Limb (tissue), 2 donors: ENCODE measurements around the gene PBXIP1.
"Not testable (repeated sequence)": the region's sequence is repeated elsewhere in the genome, so short reads cannot be mapped to it uniquely, and the experiment has no call there.

ENCODE experiments used
- DNase-seq, 2 donors: peaks; one replicate each; pipeline ENCODE4 v3.0.0-alpha.2; 2016; ENCODE audit errors: extremely low spot score in 2 of 2

Gene PBXIP1

DNA sequence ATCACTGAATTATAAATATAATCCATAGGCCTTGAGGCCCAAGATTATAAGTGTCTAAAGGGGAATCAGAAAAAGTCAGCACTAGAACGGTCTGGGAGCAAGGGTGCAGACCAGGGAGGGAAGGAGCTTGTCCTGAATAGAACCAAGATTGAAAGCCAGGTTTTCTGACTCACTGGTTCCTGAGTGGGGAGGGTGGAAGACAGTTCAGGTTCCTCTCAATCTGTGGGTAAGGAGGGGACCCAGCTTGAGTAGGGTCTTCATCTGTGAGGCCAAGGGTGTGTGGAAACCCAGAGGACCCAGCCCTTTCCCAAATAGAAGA, 38.3 kb upstream of the PBXIP1 start:
- DNase-seq, result no peak

DNA sequence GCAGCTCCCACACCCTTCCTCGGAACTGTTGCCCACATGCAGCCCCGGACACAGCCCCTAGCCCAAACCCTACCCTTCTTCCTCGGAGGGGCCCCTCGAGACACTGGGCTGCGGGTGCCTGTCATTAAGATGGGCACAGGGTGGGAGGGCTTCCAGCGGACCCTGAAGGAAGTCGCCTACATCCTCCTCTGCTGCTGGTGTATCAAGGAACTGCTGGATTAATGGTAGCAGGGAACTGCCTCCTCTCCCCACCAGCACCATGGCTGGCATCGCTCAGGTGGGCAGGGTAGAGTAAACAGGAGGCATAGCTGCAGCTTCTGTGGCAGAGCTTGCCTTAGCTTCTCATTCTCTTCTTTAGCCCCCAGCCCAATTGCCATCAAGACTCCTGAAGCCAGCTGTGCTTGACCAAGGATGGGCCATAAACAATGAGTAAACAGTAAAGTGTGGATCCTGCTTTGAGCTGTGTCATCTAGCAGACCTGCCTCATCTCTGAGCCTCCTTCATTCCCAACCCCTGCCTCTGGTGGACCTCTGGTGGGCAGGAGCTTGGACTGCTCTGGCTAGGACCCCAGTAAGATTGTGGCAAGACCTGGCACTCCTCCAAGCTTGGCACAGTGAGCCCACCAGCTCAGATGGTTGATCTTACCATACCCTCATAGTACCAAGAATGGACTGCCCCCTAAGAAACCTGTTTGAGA, 37.8 kb upstream of the PBXIP1 start, which contains the start of gene LENEP:
Gene LENEP, plus strand, starts transcription at position 15 of the 697 bp plus-strand sequence. Its CDS starts 22 bp downstream, at position 37.
- DNase-seq, result no peak

DNA sequence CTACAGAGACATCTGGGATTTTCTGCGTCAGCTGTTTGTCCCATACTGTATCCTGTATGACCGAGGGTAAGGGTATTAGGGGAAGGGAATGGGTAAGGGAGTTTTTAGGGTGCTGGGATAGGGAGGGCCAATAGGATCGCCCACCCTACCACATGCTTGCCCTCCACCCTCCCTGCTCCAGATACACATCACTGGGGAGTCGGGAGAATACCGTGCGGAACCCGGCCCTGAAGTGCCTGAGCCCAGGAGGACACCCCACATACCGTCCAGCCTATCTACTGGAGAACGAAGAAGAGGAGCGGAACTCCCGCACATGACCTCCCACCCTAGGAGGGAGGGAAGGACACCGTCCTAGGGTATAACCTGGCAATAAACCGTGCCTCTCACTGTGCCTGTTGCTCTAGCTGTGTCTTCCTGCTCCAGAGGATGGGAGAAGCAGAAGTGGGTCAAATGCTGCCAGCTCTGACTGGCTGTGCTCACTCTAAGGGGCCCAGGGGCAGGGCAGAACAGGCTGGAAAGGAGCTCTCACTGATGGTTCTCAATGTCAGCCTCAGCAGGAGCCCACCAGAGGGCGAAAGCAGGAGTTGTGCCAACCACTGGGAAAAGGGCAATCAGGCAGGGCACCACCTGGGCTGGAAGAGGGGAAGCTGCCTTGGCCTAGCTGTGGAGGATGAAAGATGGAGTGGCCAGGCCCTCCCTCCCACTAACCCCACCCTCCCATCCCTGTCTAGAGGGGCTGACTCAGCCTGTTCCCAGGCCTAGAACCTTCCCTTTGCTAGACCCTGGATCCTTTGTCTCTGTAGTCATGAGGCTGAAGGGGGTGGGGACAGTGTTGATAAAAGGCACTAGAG, 37.0 kb upstream of the PBXIP1 start:
- DNase-seq, result no peak

DNA sequence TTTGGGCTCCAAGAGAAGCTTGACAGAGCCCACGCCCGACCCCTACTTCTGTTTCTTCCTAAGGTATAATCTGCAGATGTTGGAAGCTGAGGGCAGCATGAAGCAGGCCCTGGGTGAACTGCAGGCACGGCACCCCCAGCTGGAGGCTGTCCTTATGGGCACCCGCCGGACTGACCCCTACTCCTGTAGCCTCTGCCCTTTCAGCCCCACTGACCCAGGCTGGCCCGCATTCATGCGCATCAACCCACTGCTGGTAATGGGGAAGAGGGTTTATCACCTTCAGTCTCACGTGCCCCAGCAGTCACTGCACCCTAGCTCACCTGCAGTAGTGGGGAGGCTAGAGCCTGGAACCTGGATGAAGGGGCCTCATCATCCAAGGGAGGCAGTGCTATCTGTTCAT, 34.4 kb upstream of the PBXIP1 start:
- DNase-seq, result no peak

DNA sequence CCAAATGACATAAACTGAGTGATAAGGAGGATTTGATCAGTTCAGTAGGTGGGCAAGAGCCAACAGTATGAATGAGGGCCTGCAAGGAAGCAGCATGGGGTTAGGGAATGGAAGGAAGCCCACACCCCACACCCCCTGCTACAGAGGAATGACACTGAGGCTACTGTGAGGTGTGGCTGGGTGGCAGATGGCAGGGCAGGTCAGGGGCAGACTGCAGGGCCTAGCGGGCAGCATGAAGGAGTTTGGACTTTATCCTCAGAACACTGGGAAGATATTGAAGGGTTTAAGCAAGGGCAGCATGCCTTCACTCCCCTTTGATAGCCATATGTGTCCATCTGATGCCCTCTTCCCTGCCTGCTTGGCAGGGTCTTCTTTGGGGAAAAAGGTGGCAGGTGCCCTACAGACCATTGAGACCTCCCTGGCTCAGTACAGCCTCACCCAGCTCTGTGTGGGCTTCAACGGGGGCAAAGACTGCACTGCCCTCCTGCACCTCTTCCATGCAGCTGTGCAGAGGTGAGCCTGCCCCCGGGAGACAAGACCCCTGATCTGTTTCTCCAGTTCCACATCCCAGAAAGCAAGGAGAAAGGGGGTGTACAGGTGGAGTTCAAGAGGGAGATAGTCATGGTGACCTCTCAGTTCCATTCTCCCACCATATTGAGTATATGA, 33.4 kb upstream of the PBXIP1 start:
- no peak for DNase-seq

DNA sequence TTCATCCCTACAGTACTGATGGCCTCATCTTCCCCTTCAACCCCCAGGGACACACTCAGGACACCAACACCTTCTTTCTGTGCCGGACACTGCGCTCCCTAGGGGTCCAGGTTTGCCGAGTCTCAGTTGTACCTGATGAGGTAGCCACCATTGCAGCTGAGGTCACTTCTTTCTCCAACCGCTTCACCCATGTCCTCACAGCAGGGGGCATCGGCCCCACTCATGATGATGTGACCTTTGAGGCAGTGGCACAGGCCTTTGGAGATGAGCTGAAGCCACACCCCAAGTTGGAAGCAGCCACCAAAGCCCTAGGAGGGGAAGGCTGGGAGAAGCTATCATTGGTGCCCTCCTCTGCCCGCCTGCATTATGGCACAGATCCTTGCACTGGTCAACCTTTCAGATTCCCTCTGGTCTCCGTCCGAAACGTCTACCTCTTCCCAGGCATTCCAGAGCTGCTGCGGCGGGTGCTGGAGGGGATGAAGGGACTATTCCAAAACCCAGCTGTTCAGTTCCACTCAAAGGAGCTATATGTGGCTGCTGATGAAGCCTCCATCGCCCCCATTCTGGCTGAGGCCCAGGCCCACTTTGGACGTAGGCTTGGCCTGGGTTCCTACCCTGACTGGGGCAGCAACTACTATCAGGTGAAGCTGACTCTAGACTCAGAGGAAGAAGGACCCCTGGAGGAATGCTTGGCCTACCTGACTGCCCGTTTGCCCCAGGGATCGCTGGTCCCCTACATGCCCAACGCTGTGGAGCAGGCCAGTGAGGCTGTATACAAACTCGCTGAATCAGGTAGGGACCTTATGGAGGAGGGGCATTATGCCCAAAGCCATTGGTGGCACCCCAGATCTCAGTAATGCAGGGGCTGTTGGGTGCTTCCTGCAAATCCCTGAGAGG, 32.4 kb upstream of the PBXIP1 start:
- DNase-seq, result no peak

DNA sequence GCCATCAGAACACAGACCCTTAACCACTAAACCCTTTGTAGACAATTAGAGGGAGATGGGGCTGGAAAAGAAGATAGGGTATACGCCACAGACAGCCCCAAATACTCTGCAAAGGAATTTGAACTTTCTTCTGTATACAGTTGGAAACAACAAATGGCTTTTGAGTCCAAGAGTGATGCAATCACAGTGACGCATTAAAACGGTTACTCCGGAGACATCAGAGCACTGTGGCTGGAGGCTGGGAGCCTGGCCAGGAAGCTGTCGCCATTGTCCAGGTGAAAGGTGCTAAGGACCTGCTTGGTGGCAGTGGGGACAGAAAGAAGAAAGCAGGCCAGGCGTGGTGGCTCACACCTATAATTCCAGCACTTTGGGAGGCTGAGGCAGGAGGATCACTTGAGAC, 31.4 kb upstream of the PBXIP1 start:
- DNase-seq, result no peak

DNA sequence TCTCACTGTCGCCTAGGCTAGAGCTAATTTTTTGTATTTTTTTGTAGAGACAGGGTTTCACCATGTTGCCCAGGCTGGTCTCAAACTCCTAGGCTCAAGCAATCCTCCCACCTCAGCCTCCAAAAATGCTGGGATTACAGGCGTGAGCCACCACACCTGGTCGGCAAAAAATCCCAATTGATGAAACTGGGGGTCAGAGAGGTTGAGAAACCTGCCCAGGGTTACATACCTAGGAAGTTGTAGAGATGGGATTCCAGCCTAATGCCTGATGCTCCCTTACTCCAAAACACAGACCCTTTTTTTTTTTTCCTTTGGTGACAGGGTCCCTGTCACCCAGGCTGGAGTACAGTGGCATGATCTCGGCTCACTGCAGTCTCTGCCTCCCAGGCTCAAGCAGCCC, 30.8 kb upstream of the PBXIP1 start:
- DNase-seq, result not testable (repeated sequence)

DNA sequence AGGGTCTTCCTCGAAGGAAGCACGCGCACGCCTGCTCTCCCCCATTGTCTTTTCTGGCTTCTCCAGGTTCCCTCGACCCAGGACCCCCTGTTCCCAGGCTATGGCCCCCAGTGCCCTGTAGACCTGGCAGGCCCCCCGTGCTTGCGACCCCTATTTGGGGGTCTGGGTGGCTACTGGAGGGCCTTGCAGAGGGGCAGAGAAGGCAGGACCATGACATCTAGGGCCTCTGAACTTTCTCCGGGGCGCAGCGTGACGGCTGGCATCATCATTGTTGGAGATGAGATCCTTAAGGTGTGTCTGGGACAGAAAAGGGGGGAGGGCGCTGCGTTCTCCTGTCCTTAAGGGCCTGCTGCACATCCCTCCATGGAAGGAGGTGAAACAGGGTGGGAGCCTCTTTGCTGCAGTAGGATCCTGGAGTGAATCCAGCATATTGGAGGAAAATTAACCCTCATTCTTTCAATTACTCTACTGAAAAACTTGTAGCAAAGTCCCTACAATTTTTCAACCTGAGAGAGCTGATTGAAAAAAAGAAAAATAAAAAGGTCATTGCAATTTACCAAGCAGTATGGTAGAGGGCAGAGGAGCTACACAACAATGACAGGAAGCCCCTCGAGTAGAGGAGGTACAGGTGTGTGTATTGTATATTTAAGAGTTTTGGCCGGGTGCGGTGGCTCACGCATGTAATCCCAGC, 28.0 kb upstream of the PBXIP1 start:
- no peak for DNase-seq

DNA sequence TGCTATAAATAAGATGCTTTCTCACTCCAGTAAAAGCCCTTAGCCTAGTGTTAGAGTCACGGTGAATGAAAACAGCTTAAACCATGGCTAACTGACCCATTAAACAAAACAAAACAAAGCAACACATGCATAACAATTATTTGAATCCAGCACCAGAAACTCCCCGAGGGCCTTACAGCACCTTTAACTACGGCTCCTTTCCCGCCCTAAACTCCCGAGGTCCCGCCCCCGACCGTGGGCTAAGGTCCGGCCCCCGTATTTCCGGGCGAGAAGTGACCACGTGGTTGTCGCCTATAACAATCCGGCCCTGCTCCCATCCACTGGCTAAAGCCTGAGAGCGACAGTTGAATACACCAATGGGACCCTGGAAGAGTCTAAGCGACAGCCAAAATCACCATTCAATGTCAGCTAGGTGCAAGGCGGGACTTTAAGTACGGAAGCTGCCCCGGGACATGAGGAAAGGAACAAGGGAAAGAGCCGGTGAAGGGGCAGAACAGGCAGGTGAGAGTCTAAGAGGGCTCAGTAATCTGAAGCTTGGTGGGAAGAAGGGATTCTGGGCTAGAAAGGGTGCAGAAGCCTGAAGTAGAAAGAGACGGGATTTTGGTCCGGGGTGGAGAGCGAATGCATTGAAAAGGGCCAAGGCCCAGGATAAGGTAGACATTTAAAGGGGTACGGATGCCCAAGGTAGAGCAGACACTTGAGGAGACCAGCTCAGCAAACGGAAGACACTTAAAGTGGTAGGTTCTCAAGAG, 27.2 kb upstream of the PBXIP1 start, which contains the start of gene FLAD1:
Gene FLAD1, plus strand, starts transcription at position 448 of the 752 bp plus-strand sequence. CDS start 351 bp downstream, outside the sequence.
- peak; percentile 95 to 99 for DNase-seq

DNA sequence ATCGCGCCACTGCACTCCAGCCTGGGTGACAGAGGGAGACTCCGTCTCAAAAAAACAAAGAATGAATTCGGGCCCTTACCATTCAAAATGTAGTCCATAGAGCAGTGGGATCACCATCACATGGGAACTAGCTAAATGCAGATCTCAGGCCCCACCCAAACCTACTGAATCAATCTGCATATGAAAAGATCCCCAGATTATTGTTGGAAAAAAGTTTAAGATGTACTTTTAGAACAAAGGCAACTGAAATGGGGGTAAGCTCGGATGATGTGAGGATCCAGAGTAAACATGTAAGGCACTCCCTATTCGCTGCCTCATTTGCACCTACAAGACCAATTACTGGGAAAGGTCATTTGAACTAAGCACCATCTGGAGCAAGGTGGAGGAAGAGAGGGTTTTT, 26.4 kb upstream of the PBXIP1 start:
- DNase-seq, result no peak

DNA sequence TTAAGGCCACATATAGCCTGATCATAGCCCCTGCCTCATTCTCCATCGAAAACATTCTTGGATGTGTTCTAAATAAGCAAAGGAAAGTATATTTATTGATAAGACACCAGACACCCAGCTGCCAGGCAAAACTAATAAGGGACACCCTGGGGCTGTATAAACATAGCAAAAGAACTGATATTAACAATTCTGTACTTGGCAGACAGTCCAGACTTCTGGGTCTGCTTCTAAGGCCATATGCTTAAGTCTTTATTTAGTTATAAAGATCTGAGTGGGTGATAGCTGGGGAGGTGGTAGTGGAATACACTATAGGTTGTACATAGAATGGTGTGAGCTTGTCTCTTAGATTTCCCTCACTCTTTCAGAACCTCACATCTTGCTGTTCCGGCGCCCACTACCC, 22.5 kb upstream of the PBXIP1 start:
- no peak for DNase-seq

DNA sequence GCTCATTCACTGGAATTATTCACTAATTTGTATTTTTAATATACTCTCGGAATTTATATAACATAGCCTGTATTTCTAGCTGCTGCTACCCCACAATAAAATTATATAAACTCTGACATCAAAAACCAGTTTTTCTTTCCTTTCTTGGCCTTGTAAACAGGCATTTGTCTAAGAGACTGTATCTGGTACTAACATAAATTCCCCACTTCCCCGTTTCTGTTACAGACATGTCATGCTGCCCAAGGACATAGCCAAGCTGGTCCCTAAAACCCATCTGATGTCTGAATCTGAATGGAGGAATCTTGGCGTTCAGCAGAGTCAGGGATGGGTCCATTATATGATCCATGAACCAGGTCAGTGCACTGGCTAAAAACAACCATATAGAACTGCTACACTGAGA, 21.9 kb upstream of the PBXIP1 start:
- DNase-seq, result not testable (repeated sequence)

DNA sequence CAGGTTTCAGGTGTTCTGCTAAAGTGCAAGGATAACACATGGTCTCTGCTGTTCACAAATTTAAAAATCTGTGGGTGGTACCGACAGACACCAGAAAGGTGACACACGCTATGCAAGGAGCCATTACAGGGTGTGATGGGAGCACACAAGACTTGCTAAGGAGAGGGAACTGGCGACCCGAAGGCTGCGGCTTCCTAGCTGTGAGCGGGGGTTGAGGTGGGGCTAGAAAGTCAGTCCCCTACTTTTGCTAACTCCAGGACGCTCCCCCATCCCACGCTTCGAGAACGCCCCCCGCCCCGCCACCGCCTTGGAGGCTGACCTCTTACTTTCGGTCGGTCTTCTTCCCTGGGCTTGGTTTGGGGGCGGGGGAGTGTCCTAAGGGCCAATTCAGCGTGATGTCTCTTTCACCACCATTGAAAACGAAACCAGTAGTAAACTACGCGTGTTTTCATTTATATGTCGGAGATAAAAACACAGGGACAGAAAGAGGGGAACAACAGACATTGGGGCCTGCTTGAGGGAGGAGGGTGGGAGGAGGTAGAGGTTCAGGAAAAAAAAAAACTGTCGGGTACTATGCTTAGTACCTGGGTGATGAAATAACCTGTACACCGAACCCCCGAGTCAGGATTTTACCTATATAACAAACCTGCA, 19.6 kb upstream of the PBXIP1 start:
- DNase-seq, result peak in 1 of 2 donors; percentile 67

DNA sequence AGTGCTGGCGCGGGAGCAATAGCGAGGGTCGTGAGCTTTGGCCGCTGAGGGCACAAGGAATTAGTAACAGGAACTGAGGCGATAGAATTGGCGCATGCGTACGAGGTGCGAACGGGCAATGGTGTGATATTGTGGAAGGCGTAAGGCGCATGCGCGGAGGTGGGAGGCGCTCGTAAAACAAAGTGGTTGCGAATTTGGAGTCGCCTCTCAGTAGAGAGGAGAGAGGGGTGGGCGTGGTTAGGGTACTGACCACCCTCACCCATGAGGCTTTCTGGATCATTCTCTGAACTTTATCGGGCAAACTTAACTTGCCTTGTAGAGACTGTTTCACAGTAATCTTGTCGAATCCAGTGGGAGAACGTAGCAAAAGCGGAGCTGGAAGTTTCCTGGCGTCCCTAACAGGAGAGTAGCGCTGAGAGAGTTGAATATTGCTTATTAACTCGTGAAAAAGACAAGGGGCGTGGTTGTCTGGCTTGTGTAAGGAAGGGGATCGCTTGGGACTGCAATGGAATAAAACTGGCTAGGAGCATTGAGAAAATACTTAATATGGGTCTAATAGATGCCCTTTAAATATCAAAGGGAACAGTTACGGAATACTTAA, 19.0 kb upstream of the PBXIP1 start:
- DNase-seq, result peak; percentile 96 to 99

DNA sequence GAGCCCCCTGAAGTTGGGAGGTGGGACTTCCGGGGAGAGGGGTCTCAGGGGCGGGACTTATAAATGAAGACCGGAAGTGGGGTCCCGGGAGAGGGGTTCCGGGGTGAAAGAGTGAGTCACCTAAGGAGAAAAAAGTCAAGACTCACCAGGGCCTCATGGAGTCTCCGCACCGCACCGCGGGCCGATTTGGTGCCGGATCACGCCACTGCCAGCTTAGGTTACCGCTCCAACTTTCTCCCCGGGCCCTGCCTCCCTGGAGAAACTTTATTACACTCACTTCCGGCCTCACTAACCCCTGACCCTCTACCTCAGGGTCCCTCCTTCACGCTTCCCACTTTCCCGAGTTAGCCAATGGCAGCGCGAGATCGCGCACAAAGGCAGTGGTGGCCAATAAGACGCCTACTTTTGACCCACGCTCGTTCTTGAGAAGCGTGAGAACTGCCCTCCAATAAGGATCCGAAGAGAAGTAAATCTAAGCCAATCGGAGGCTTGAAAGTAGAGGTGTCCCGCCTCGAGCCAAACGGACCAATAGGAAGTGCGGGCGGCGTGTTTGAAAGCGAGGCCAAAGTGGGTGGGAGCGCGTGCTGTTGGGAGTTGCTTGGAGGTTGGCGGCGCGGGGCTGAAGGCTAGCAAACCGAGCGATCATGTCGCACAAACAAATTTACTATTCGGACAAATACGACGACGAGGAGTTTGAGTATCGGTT, 18.4 kb upstream of the PBXIP1 start, which contains the start of gene CKS1B:
Gene CKS1B, plus strand, starts transcription at position 580 of the 706 bp plus-strand sequence. Its CDS starts 65 bp downstream, at position 645.
- peak; percentile 99 to 100 for DNase-seq

DNA sequence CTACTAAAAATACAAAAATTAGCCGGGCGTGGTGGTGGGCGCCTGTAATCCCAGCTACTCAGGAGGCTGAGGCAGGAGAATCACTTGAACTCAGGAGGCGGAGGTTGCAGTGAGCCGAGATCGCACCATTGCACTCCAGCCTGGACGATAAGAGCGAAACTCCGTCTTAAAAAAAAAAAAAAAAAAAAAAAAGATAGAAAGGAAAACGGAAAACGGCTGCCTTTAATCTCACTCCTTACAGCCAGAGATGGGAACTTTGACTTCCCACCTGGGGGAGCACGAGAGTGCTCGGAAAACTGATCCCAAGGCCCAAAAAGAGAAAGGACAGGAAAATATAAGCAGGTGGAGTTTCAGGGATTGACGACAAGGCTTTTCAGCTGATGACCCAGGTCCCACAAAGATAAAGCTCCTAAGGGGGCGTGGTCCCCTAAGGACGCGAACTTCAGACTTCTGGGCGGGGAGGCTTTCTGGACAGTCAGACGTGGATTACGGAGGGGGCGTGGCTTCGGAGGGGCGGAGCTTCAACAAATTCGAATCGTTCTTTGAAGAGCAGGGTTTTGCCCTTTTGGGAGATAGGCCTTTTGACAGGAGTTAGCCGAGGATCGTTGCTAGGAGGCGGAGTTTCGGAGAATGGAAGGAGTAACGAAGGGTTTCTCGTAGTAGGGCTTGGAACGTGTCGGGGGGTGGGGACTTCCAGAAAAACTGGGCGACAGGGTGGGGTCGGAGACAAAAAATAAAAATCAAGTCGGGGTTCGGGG, 17.6 kb upstream of the PBXIP1 start:
- peak; percentile 90 to 94 for DNase-seq
